GM12878 (cell line): ENCODE data around the gene DIAPH3. TPM values are rescaled to one million over a fixed set of nuclear protein-coding genes. Genes with fewer than 3 reads are reported as not detected.

Experiments
- ATAC-seq: fragments of 200-7000 bp; cut with Tn5 transposase; 3 replicates; pipeline ENCODE4 v1.9.1; 2020; ENCODE audit warnings: mild to moderate bottlenecking, moderate library complexity
- BruUV-seq: library from RNA; stranded (reverse); fragments of 400-500 nt; replicated peaks from 2 replicates; lab custom pipeline; 2021; lab: Mats Ljungman, UMichigan
- CTCF ChIA-PET: fragments of 300-600 bp; sonication (Branson Sonifier 250); formaldehyde crosslinking; extraction: SDS; loops from one replicate; lab custom pipeline; 2021; ENCODE audit warnings: inconsistent platforms; lab: Yijun Ruan, JAX
- POLR2A ChIA-PET: fragments of 350-600 bp; formaldehyde crosslinking; extraction: SDS; loops from one replicate; lab custom pipeline; 2021; ENCODE audit warnings: inconsistent platforms; lab: Charles Lee
- RAD21 ChIA-PET: fragments of 300-600 bp; sonication (Branson Sonifier 250); formaldehyde crosslinking; loops from one replicate; lab custom pipeline; 2023; ENCODE audit warnings: antibody characterized with exemption; ENCODE audit not compliant: unreplicated experiment; lab: Charles Lee
- SMC1A ChIA-PET: fragments of 300-600 bp; sonication (Branson Sonifier 250); formaldehyde crosslinking; loops from one replicate; lab custom pipeline; 2023; ENCODE audit not compliant: unreplicated experiment, uncharacterized antibody; lab: Charles Lee
- DNase-seq: peaks from one replicate; pipeline ENCODE4 v3.0.0-alpha.2; 2011; ENCODE audit warnings: low read depth, low spot score
- FAIRE-seq: peaks from 3 replicates; lab custom pipeline; 2011; peaks lifted over from hg19 to GRCh38; lab: Jason Lieb, UNC
- H2AFZ ChIP-seq: 2 replicates; pipeline ENCODE4 v1.6.0; 2011; ENCODE audit warnings: low read depth, low read length, control low read depth; ENCODE audit not compliant: control insufficient read depth
- H3K27ac ChIP-seq: 2 replicates; pipeline ENCODE4 v1.5.1; 2011; ENCODE audit warnings: control low read depth; ENCODE audit not compliant: control insufficient read depth, insufficient read depth
- H3K27me3 ChIP-seq, 2 experiments: replicated peaks in 1 of 2; 2 replicates each; pipeline versions ENCODE4 v1.6.0 to v1.6.1; 2011; ENCODE audit warnings: low read length in 1 of 2; ENCODE audit not compliant: control insufficient read depth in 2 of 2, insufficient read depth in 2 of 2
- H3K36me3 ChIP-seq, 2 experiments: 2 replicates each; pipeline ENCODE4 v1.5.1; 2011; ENCODE audit warnings: low read length in 1 of 2; ENCODE audit not compliant: control insufficient read depth in 2 of 2, insufficient read depth in 2 of 2
- H3K4me1 ChIP-seq: 2 replicates; pipeline ENCODE4 v1.6.1; 2011; ENCODE audit warnings: mild to moderate bottlenecking, low read length, moderate library complexity, mixed read lengths; ENCODE audit not compliant: control insufficient read depth, insufficient read depth
- H3K4me2 ChIP-seq: 2 replicates; pipeline ENCODE4 v1.6.0; 2011; ENCODE audit warnings: control low read depth; ENCODE audit not compliant: control insufficient read depth, insufficient read depth
- H3K4me3 ChIP-seq: fragments of 200-600 bp; sonication (generic); 2 replicates; pipeline ENCODE4 v1.5.1; 2016
- H3K79me2 ChIP-seq: 2 replicates; pipeline ENCODE4 v1.6.0; 2011; ENCODE audit warnings: low read length; ENCODE audit not compliant: control insufficient read depth, insufficient read depth
- H3K9ac ChIP-seq: 2 replicates; pipeline ENCODE4 v1.8.0; 2011; ENCODE audit warnings: low read length, control low read depth, mixed read lengths; ENCODE audit not compliant: control insufficient read depth, insufficient read depth
- H3K9me3 ChIP-seq: replicated peaks from 3 replicates; pipeline ENCODE4 v1.5.1; 2011; ENCODE audit warnings: mild to moderate bottlenecking, low read length; ENCODE audit not compliant: control insufficient read depth, insufficient read depth
- H4K20me1 ChIP-seq: 2 replicates; pipeline ENCODE4 v1.6.0; 2011; ENCODE audit not compliant: control insufficient read depth, insufficient read depth
- NBN ChIP-seq: fragments of 450-650 bp; IDR thresholded peaks from 2 replicates; pipeline ENCODE4 v1.6.1; 2016
- WGBS: methylation state at CpG from one replicate; pipeline ENCODE4 v1.1.6; 2016; ENCODE audit warnings: low lambda C conversion rate; ENCODE audit not compliant: insufficient replicate concordance, insufficient coverage; ENCODE audit errors: missing lambda C conversion rate; 5-methylcytosine and 5-hydroxymethylcytosine counted together
- in situ Hi-C: fragments of 300-500 bp; cut with MboI; formaldehyde crosslinking; loops from 9 replicates; pipeline ENCODE4 v1.14.3; 2018; ENCODE audit warnings: mixed read lengths
- intact Hi-C: fragments of 100-400 bp; cut with micrococcal nuclease; formaldehyde crosslinking; loops from one replicate; pipeline ENCODE4 v1.14.2; 2022; ENCODE audit not compliant: unreplicated experiment
- polyA plus RNA-seq, 11 experiments: library from polyadenylated mRNA; depleted of rRNA in 4 of 11; unstranded in 6 of 11; stranded (reverse) in 5 of 11; fragments of >200 nt; fragmentation: Nextera tagmentation in 4 of 11; fragmentation: Illumina TruSeq in 1 of 11; extraction: Ambion mirVana in 4 of 11; extraction: Trizol in 1 of 11; gene quantifications; 1 replicate in 1 of 11; 2 replicates in 10 of 11; pipeline versions ENCODE4 v1.2.1 to v1.2.3, GENCODE V29; 2011 to 2016; ENCODE audit warnings: inconsistent platforms in 2 of 11, missing spikeins in 2 of 11, low read depth in 1 of 11
- total RNA-seq, 4 experiments: library from RNA; depleted of rRNA in 3 of 4; stranded (reverse); fragments of >200 nt in 3 of 4; fragmentation: Illumina TruSeq in 1 of 4; extraction: Trizol in 1 of 4; gene quantifications; 2 replicates each; pipeline versions ENCODE4 v1.2.1 to v1.2.3, GENCODE V29; 2013 to 2021
- TF ChIP-seq, protein P1 (sequence below): IDR thresholded peaks from 2 replicates; pipeline ENCODE4 v1.6.1; 2012; ENCODE audit warnings: mild to moderate bottlenecking, low read depth, low read length

DIAPH3 gene
- total and polyA plus RNA-seq, 10 of the 15 experiments (the other 5 are each of a cell fraction or from before 2014, with no cell fraction given), result 10.1 to 25.2 (median 15.4) TPM

DNA sequence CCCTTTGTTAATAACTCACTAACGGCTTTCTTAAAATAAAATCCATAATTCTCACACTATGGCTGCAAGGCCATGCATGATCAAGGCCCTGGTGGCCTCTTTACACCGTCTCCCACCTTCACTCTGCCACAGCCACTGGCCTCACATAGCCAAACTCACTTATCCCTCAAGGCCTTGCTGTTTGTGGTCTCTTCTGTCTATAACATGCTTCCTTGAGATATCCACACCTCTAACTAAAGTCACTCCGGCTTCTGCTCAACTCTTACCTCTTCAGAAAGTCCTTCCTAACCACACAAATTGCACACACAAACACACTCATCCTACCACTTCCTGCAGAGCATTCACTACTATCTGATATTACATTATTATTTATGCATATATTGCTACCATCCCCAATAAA lies 262.5 kb downstream of the DIAPH3 start:
- WGBS, result 96% methylated on average over 3 of the region's 3 CpGs
- SMC1A ChIA-PET, result interaction anchor here (1.8 kb wide), 1 partner anchor 219 kb away, joined by 7 read pairs; no protein-coding TSS in a partner anchor

More for the DNA sequence above, 262.5 kb downstream of the DIAPH3 start:
- intact Hi-C loops, result loop anchor here (10.0 kb wide), 2 partner anchors 426 to 434 kb away; no protein-coding TSS in a partner anchor
- FAIRE-seq, result no peak
- in situ Hi-C loops, result loop anchor here (5.0 to 10.0 kb wide), 2 partner anchors 224 to 506 kb away; no protein-coding TSS in a partner anchor
- Histone ChIP-seq H3K79me2 (no peaks in the 10 kb centered on the region), H4K20me1 (no peaks in the 10 kb centered on the region), H3K9ac (no peak overlapping the region), H3K4me1 (no peaks in the 10 kb centered on the region), H3K4me3 (no peak overlapping the region), H3K36me3 (no peaks in the 10 kb centered on the region), H3K9me3 (no peaks in the 10 kb centered on the region), H3K27ac (no peak overlapping the region), H3K4me2 (no peak overlapping the region), H2AFZ (no peak overlapping the region), H3K27me3 (no peaks in the 10 kb centered on the region)
- no peak for ATAC-seq
- RAD21 ChIA-PET, result no interaction called here
- no peak for TF ChIP-seq NBN
- TF ChIP-seq, protein P1, sequence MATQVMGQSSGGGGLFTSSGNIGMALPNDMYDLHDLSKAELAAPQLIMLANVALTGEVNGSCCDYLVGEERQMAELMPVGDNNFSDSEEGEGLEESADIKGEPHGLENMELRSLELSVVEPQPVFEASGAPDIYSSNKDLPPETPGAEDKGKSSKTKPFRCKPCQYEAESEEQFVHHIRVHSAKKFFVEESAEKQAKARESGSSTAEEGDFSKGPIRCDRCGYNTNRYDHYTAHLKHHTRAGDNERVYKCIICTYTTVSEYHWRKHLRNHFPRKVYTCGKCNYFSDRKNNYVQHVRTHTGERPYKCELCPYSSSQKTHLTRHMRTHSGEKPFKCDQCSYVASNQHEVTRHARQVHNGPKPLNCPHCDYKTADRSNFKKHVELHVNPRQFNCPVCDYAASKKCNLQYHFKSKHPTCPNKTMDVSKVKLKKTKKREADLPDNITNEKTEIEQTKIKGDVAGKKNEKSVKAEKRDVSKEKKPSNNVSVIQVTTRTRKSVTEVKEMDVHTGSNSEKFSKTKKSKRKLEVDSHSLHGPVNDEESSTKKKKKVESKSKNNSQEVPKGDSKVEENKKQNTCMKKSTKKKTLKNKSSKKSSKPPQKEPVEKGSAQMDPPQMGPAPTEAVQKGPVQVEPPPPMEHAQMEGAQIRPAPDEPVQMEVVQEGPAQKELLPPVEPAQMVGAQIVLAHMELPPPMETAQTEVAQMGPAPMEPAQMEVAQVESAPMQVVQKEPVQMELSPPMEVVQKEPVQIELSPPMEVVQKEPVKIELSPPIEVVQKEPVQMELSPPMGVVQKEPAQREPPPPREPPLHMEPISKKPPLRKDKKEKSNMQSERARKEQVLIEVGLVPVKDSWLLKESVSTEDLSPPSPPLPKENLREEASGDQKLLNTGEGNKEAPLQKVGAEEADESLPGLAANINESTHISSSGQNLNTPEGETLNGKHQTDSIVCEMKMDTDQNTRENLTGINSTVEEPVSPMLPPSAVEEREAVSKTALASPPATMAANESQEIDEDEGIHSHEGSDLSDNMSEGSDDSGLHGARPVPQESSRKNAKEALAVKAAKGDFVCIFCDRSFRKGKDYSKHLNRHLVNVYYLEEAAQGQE, result no peak
- no TSS peak for BruUV-seq
- POLR2A ChIA-PET, result no interaction called here
- DNase-seq, result no peak
- CTCF ChIA-PET, result no interaction called here
